ENCODE measurements around the gene CEP112.

Gene CEP112

DNA sequence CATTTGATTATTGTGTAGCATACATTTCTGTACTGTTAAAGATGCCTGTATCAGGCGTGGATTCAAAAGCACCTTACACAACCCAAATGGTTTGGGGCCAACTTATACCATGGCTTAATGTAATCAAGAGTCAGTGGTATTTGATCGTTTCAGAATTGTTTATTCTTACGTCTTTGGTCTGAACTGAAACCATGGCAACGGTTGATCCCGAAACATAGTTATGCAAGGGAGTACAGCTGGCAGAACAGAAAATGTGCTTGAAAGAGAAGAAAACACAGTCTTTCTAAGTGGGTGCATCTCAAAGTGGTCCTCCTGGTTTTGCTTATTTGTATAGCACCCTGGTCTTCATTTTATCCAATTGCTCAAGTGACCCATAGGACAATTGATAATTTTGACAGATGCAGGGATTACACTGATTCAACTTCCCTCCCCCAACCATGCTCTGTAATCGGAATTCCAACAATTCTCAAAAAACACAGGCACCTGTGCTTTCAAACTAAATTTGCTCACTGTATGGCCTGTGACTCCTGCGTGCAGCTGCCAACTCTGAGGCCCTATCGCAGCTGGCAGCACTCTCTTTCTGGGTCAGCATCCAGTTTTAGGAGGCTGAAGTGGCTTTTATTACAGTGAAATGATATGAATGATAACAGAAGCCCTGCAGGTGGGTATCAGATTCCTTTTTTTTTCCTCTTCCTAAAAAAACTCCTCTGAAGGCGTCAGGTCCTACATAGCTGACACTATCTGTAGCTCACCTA lies 553.5 kb downstream of the CEP112 start:
- no peak for DNase-seq (ENCODE audit: low read depth in 2 of 2)

- DNase-seq (ENCODE audit: low read depth in 2 of 2), result no peak
Observed at GRCh38 chr17:65637786-65638185, 554.1 kb downstream of the CEP112 start.

- DNase-seq (ENCODE audit: low read depth in 2 of 2), result no peak
Observed at GRCh38 chr17:65634533-65634932, 557.4 kb downstream of the CEP112 start.

DNA sequence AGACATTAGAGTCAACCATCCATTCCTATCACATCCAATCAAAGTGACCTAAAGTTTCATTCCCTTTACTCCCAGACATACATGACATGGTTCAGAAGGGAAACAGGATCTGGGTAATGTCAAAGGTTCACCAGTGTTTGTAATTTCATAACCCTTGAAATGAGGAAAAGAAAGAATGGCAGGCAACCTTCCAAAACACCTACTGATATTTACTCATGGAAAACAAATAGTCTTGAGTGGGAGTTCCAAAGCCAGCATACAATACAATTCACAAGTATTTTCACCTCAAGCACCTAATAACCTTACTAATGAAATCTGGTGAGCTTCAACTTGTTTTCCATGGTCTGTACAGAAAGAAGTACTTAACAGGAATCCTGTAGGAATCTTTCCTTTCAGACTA lies 557.9 kb downstream of the CEP112 start:
- no peak for DNase-seq (ENCODE audit: low read depth in 2 of 2)

GRCh38 chr17:65633146-65633881 lies 558.6 kb downstream of the CEP112 start:
- no peak for DNase-seq (ENCODE audit: low read depth in 2 of 2)

- no peak for DNase-seq (ENCODE audit: low read depth in 2 of 2)
Observed at GRCh38 chr17:65630502-65630901, 561.4 kb downstream of the CEP112 start.

DNA sequence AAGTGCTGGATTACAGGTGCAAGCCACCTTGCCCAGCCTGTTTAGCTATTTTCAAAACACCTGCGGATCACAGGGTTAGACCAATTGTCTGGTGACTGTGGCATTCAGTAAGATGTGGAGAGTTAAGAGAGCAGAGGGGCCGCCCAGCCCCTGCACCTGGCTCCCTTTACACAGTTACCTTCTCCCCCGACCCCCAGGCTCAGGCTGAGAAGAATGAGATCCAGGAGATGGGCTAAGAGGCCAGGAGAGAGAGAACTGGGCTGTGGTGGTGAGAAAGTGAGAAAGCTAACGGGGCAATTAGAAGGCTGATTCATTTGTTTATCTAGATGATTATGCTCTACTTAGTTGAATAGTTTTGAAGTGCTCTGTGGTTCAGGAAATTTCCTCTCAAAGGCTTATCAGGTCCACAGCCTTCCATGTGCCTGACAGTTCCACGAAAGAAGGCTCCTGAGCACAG lies 562.7 kb downstream of the CEP112 start:
- DNase-seq (ENCODE audit: low read depth in 2 of 2), result no peak

GRCh38 chr17:65628644-65629036 lies 563.3 kb downstream of the CEP112 start:
- DNase-seq (ENCODE audit: low read depth in 2 of 2), result no peak

DNA sequence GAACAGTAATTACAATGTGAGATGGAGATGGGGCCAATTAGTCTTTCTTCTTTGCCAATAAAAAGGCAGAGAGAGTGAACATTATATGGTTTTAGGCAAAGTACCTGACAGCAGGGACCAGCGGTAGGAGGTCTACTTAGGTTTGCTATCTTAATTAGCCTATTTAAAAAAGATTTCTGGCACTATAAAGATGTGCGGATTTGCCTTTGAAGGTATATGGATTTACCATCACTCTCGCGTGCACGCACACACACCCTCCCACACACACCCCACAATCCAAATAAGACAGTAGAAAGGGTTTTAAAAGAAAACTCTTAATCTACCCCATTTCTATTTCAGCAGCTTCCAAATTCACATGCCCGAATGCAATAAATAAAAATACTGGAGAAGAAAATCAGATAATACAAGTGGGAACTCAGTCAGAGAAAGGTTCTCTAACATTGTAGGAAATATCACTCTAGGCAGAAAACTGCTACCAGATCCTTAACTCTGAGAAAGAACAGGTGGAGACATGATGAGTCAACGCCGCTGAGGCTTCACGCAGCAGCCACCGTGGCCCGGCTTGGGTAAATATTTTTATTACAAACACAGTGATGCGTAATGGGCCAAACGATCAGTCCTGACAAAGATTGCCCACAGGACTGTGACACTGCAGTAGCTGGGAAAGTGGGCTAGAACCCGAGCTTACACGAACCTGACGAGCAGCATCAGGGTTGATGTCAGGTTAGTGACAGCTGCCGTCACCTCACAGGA lies 563.9 kb downstream of the CEP112 start:
- DNase-seq (ENCODE audit: low read depth in 2 of 2), result no peak

DNA sequence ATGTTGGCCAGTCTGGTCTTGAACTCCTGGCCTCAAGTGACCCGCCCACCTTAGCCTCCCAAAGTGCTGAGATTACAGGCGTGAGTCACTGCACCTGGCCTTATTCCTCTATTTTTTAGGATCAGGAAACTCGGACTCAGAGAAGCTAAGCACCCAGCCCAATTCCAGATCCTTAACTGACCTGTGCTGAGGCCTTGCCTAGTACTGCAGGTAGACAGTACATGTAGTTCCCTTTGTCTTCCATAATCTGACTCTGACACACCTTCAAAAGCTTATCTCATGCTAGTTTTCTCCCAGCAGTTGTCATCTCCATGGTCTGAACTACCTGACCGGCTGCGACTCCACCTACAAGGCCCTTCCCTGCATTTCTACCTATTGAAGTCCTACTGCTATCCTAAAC lies 564.8 kb downstream of the CEP112 start:
- DNase-seq (ENCODE audit: low read depth in 2 of 2), result no peak

DNA sequence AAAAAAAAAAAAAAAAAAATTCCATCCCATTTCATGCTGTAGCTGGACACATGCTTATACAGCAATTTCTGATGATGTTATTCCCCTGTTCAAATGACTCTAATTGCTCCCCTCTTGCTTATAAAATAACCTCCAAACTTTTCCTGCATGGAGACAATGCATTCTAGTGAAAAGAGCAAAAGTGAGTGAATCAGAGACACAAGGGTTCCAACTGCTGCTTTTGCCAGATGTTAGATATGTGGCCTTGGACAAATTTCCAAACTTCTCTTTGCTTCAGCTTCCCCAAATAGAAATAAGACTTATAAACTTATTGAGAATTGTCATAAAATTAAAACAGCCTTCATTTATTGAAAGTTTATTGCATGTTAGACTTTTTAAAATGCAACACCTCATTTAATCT lies 565.5 kb downstream of the CEP112 start:
- no peak for DNase-seq (ENCODE audit: low read depth in 2 of 2)

DNA sequence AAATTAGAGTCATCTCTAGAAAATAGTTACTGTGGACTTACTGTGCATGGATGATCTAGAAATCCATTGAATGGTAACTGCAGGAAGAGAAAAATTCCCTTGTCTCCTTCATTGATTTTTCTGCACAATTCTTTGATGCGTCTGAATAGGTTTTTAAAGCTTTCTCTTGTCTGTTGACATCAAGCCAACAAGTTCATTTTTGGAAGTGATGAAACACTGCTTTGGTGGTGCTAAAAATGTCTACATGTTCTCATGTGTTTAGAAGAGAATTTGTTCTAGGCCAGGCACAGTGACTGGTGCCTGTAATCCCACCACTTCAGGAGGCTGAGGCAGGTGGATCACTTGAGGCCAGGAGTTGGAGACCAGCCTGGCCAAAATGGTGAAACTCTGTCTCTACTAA lies 573.4 kb downstream of the CEP112 start:
- no peak for DNase-seq (ENCODE audit: low read depth in 2 of 2)

DNA sequence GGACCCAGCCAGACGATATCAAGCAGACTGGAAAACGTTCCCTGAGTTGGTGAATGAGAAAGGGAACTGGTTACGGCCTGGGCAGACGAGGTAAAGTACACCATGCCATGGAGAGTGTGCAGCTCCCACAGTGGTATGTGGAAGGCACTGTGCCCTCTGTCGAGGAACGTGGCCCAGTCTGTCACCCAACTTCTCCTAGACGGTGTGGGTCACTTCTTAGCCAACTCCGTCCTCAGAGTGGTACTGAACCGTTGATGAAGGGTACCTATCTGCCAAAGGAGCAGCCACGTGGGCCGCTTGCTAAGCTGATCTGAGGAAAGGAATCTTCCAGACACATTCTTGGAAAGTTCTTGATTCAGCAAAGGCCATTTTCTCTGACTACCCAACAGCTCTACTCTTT lies 574.4 kb downstream of the CEP112 start:
- DNase-seq (ENCODE audit: low read depth in 2 of 2), result no peak

DNA sequence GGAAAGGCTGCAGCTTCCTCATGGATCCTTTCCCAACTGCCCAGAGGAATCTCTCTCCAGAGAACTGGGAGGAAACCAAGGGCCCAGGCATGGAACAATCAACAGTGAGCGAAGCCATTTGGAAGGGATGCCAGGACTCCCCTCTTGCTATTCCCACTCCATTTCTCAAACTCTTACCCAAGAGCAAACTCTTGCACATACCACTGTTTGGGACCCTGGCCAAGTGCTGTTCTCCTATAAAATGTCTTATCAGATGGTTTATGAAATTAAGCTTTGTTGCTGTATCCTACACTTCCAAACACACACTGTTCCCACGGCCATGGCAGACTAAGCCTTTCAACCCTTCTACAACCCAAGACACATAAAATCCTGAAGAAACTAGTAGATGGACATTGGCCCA lies 582.2 kb downstream of the CEP112 start:
- no peak for DNase-seq (ENCODE audit: low read depth in 2 of 2)

- DNase-seq (ENCODE audit: low read depth in 2 of 2), result no peak
Observed at GRCh38 chr17:65609286-65609685, 582.6 kb downstream of the CEP112 start.

DNA sequence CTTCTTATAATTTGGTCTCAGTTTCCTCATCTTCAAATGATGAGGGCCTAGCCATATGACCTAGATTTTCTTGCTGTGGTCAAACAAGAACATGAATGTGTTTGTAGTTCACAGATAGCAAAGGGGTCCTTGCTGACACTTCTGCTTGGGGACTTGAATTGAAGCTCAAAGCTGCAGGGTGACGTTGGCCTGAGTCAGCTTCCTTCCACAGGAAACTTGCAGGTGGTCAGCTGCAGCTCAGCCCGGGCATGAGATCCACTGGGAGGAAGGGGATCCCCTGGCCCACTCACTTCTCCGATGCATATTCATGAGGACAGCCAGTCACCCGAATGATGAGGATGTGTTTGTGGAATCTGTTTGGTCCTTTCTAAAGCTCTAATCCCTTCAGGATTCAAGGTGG lies 587.9 kb downstream of the CEP112 start:
- DNase-seq (ENCODE audit: low read depth in 2 of 2), result no peak

DNA sequence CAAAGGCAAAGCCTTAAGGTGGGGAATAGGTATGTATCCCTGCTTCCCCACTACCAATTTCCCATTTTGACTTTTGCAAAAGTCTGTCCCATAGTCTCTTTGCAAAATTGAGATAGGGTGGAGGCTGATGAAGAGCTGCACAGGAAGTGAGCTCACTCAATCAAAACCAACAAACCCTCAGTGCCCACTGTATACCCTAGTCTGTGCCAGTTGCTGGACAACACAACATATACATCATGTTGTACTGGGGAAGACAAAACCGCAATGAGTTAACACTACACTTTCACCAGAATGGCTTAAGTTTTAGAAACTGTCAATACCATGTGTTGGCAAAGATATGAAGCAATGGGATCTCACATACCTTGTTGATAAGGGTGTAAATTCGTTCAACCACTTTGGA lies 590.1 kb downstream of the CEP112 start:
- DNase-seq (ENCODE audit: low read depth in 2 of 2), result no peak

GRCh38 chr17:65601145-65601544 lies 590.8 kb downstream of the CEP112 start:
- no peak for DNase-seq (ENCODE audit: low read depth in 2 of 2)

DNA sequence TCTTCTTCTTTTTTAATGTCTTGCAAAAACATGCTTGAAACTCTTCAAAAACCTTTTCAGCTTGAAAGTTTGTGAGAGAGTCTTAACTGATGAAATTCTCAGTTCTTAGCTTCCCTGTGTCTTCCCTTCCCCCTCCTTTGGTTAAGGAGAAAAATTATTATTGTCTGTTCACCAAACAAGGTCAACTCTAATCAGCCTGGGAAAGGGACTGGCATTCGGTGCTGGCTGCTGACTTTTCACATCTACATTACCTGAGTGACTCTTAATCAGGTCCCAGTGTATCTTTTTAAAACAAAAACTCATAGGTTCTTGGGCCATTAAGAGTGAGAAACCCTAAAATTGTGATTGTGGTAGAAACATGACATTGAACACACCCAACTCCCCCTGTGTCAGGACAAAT lies 591.4 kb downstream of the CEP112 start:
- DNase-seq (ENCODE audit: low read depth in 2 of 2), result no peak

GRCh38 chr17:65599650-65600049 lies 592.3 kb downstream of the CEP112 start:
- DNase-seq (ENCODE audit: low read depth in 2 of 2), result no peak

GRCh38 chr17:65598746-65599145 lies 593.2 kb downstream of the CEP112 start:
- DNase-seq (ENCODE audit: low read depth in 2 of 2), result no peak

DNA sequence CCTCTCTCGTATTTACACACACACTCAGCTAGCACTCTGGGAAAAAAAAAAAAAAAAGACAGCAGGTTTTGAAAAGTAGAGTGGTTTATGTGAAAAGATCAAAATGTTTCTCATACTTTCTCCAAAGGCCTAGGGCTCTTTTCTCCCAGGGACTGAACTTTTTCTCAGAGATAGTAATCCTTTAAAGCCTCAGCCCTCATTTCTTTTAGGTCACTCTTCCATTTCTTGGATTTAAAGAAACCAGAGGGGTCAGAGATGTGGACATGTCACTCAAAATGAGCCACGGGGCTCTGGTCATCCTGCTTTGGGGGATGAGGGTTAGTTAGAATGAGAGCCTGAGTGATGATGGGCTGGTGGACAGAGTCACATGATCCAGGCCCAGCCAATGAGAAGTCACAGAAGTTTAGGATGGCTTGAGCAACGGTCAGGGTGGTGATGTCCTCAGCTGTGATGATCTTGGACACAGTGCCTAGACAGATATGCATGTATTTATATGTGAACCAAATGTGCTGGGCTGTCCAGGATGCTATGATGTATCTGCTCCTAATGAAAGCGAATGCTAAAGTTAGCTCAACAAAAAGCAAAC lies 596.8 kb downstream of the CEP112 start:
- DNase-seq (ENCODE audit: low read depth in 2 of 2), result no peak

Data from activated CD4-positive, alpha-beta T cell treated with anti-CD3 and anti-CD28 coated beads for 24 hours (primary cell).